Upper lobe of left lung (tissue), 6 donors: ENCODE data around the gene OSBPL5. TPM values are rescaled to one million over a fixed set of nuclear protein-coding genes. Genes with fewer than 3 reads are reported as not detected.
A peak's percentile ranks its signal among the peaks of the same experiment; 100 is the strongest.

Source experiments
- ATAC-seq, 2 donors: fragments of 200-7000 bp; cut with Tn5 transposase; one replicate each; pipeline ENCODE4 v1.9.1; 2022; ENCODE audit warnings: mild to moderate bottlenecking in 2 of 2, moderate library complexity in 2 of 2; ENCODE audit not compliant: low FRiP score in 2 of 2
- DNase-seq, 2 donors: peaks; one replicate each; pipeline ENCODE4 v3.0.0-alpha.2; 2019 to 2020
- H3K27ac ChIP-seq, 4 donors: fragments of 200-600 bp; sonication (generic); one replicate each; pipeline ENCODE4 v1.5.1; 2016 to 2019
- H3K27me3 ChIP-seq, 4 donors: fragments of 200-600 bp; sonication (generic); one replicate each; pipeline ENCODE4 v1.5.1; 2017 to 2019
- H3K36me3 ChIP-seq, 4 donors: fragments of 200-600 bp; sonication (generic); one replicate each; pipeline ENCODE4 v1.5.1; 2016 to 2019
- H3K4me1 ChIP-seq, 4 donors: fragments of 200-600 bp; sonication (generic); one replicate each; pipeline ENCODE4 v1.5.1; 2018 to 2019
- H3K4me3 ChIP-seq, 4 donors: fragments of 200-600 bp; sonication (generic); one replicate each; pipeline ENCODE4 v1.5.1; 2017 to 2019; ENCODE audit warnings: mild to moderate bottlenecking in 2 of 4, moderate library complexity in 1 of 4
- H3K9me3 ChIP-seq, 4 donors: fragments of 200-600 bp; sonication (generic); one replicate each; pipeline ENCODE4 v1.5.1; 2018 to 2019
- EP300 ChIP-seq, 4 donors: sonication (generic); formaldehyde crosslinking; IDR thresholded peaks; one replicate each; pipeline ENCODE4 v1.5.1; 2017; ENCODE audit warnings: antibody characterized with exemption in 4 of 4, control low read depth in 2 of 4
- POLR2A ChIP-seq, 4 donors: fragments of 450-650 bp; IDR thresholded peaks; one replicate each; pipeline ENCODE4 v1.5.1; 2016 to 2017; ENCODE audit warnings: antibody characterized with exemption in 4 of 4, mild to moderate bottlenecking in 2 of 4
- POLR2AphosphoS5 ChIP-seq, 2 donors: sonication (generic); formaldehyde crosslinking; IDR thresholded peaks; one replicate each; pipeline ENCODE4 v1.5.1; 2017; ENCODE audit warnings: antibody characterized with exemption in 2 of 2
- WGBS, 2 donors: methylation state at CpG; one replicate each; pipeline ENCODE4 v1.1.5; 2017 to 2018; 5-methylcytosine and 5-hydroxymethylcytosine counted together
- total RNA-seq, 6 donors: library from RNA; depleted of rRNA in 4 of 6; stranded (reverse); fragments of >200 nt in 4 of 6; gene quantifications; one replicate each; pipeline versions ENCODE4 v1.1.0 to v1.2.1, GENCODE V29; 2016 to 2021
- TF ChIP-seq, protein P1 (sequence below), 6 experiments: fragments of 450-650 bp in 4 of 6; fragments of 200-600 bp in 2 of 6; sonication (generic) in 2 of 6; IDR thresholded peaks; one replicate each; pipeline ENCODE4 v1.5.1; 2016 to 2019; ENCODE audit warnings: antibody characterized with exemption in 6 of 6
- donor health status: DM: no; HTN: no; CAD: no; lungs with moderate emphysema.
- donor health status: DM: no; HTN: yes; CAD: no; lungs with severe emphysema.

The OSBPL5 gene
- total RNA-seq, 6 donors from 2014 or later = 23.4 to 66.9 (median 48.3) TPM

GRCh38 chr11:3055891-3056290 lies 109.2 kb downstream of the OSBPL5 start:
- peak overlapping the region in 3 of 4 donors; percentile 90 to 98 (median 94) for H3K4me3 ChIP-seq
- TF ChIP-seq POLR2AphosphoS5 (IDR thresholded peaks at IDR 0.05) = no peak
- no peak for TF ChIP-seq POLR2A (IDR thresholded peaks at IDR 0.05)
- TF ChIP-seq, protein P1, sequence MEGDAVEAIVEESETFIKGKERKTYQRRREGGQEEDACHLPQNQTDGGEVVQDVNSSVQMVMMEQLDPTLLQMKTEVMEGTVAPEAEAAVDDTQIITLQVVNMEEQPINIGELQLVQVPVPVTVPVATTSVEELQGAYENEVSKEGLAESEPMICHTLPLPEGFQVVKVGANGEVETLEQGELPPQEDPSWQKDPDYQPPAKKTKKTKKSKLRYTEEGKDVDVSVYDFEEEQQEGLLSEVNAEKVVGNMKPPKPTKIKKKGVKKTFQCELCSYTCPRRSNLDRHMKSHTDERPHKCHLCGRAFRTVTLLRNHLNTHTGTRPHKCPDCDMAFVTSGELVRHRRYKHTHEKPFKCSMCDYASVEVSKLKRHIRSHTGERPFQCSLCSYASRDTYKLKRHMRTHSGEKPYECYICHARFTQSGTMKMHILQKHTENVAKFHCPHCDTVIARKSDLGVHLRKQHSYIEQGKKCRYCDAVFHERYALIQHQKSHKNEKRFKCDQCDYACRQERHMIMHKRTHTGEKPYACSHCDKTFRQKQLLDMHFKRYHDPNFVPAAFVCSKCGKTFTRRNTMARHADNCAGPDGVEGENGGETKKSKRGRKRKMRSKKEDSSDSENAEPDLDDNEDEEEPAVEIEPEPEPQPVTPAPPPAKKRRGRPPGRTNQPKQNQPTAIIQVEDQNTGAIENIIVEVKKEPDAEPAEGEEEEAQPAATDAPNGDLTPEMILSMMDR (IDR thresholded peaks at IDR 0.05) = no peak
- TF ChIP-seq EP300 (IDR thresholded peaks at IDR 0.05) = no peak
- no peaks in the 10 kb centered on the region for H3K27me3 ChIP-seq
- ATAC-seq = no peak
- no peak for DNase-seq
- H3K27ac ChIP-seq = peak overlapping the region in 1 of 4 donors; percentile 93
- WGBS, 2 donors = 90 to 96% methylated on average over 6 to 8 of the region's 8 CpGs
- H3K4me1 ChIP-seq = peaks cover 13 to 31% (median 24%) of the 10 kb centered on the region in 4 donors
- H3K9me3 ChIP-seq = no peaks in the 10 kb centered on the region
- H3K36me3 ChIP-seq = peaks cover 0 to 29% (median 0%) of the 10 kb centered on the region in 4 donors

DNA sequence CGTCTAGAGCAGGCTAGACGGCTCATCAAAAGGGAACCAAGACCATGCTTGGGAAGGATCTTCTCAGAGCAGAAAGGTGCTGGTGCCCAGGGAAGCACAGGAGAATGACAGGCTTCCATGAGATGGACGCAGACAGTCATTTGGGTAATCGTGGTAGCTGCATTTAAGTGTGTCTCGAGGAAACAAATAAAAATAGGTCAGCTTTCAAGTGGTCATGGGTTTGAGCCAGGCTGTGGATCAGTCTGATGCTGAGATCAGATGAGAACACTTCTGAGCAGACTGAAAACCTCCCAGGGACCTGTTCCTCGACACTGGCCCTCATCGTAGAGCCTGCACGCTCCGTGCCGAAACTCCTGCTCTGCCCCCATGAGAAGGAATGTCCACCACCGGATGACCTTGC lies 112.5 kb downstream of the OSBPL5 start:
- ATAC-seq = no peak
- Histone ChIP-seq H3K4me3 (no peak overlapping the region), H3K4me1 (peaks cover 25 to 40% (median 32%) of the 10 kb centered on the region in 4 donors), H3K27me3 (no peaks in the 10 kb centered on the region), H3K27ac (no peak overlapping the region), H3K9me3 (no peaks in the 10 kb centered on the region), H3K36me3 (peaks cover 0 to 34% (median under 1%) of the 10 kb centered on the region in 4 donors)
- 83 to 89% methylated on average over 11 of the region's 11 CpGs for WGBS, 2 donors
- TF ChIP-seq POLR2AphosphoS5 (IDR thresholded peaks at IDR 0.05) = no peak
- TF ChIP-seq EP300 (IDR thresholded peaks at IDR 0.05) = no peak
- no peak for TF ChIP-seq POLR2A (IDR thresholded peaks at IDR 0.05)
- TF ChIP-seq, protein P1 (IDR thresholded peaks at IDR 0.05) = no peak
- no peak for DNase-seq

- no peak for TF ChIP-seq EP300 (IDR thresholded peaks at IDR 0.05)
- no peak for TF ChIP-seq POLR2AphosphoS5 (IDR thresholded peaks at IDR 0.05)
- TF ChIP-seq, protein P1 (IDR thresholded peaks at IDR 0.05) = no peak
- no peak for TF ChIP-seq POLR2A (IDR thresholded peaks at IDR 0.05)
- ATAC-seq (no peak), DNase-seq (no peak)
- H3K27me3 ChIP-seq = no peaks in the 10 kb centered on the region
- H3K9me3 ChIP-seq = no peaks in the 10 kb centered on the region
- 56 to 57% methylated on average over 14 of the region's 14 CpGs for WGBS, 2 donors
- no peak overlapping the region for H3K4me3 ChIP-seq
- H3K36me3 ChIP-seq = peaks cover 0 to 39% (median 5%) of the 10 kb centered on the region in 4 donors
- peaks cover 25 to 37% (median 29%) of the 10 kb centered on the region in 4 donors for H3K4me1 ChIP-seq
- H3K27ac ChIP-seq = no peak overlapping the region
Measured at GRCh38 chr11:3052109-3052479, 113.0 kb downstream of the OSBPL5 start.

DNA sequence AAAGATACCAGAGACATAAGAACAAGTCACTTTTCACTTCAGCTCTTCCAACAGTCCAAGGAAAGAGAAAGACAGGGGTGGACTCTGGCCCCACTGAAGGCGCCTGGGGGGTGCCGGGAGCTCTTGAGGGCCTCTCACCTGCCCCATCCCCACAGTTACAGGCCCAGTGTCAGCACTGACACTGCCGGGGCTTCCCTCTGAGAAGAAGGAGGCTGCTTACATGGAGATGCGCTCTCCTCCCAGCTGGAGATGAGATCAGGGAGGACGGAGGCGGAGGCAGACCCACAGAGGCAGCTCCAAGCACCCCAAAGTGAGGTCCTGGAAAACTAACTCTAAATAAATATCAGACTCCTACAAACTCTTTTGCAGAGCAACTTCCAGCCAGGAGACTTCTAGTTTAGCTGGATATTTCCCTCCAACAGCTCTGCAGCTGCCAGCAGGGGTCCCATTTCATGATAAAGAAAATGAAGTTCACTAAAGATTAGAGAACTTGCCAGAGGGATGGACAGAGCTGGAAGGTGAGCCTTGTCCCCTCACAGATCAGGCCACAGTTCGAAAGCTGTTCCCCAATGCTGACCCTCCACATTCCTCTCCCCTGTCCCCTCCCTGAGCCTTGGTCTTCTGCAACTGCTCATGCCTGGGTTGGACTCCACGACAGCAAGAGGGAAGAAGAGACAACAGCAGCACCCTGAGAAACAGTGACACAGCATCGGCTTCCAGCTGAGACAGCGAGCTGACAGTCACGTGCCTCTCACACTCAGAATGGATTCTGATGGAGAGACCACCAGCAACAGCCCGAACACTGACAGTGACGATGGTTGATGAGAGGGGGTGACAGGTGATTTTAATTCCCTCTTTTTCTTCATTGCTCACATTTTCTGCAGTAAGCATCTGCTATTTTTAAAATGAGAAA lies 113.7 kb downstream of the OSBPL5 start:
- TF ChIP-seq, protein P1 (IDR thresholded peaks at IDR 0.05) = no peak
- TF ChIP-seq POLR2AphosphoS5 (IDR thresholded peaks at IDR 0.05) = no peak
- TF ChIP-seq POLR2A (IDR thresholded peaks at IDR 0.05) = no peak
- no peak for TF ChIP-seq EP300 (IDR thresholded peaks at IDR 0.05)
- no peak overlapping the region for H3K4me3 ChIP-seq
- no peak overlapping the region for H3K27ac ChIP-seq
- no peaks in the 10 kb centered on the region for H3K27me3 ChIP-seq
- H3K36me3 ChIP-seq = peaks cover 0 to 44% (median 6%) of the 10 kb centered on the region in 4 donors
- DNase-seq (no peak), ATAC-seq (no peak)
- 84 to 87% methylated on average over 9 to 13 of the region's 13 CpGs for WGBS, 2 donors
- H3K9me3 ChIP-seq = no peaks in the 10 kb centered on the region
- peaks cover 23 to 34% (median 27%) of the 10 kb centered on the region in 4 donors for H3K4me1 ChIP-seq
